ENCODE measurements around the gene CCL28. TPM values are rescaled to one million over a fixed set of nuclear protein-coding genes. Genes with fewer than 3 reads are reported as not detected.
"Not testable (repeated sequence)": the region's sequence is repeated elsewhere in the genome, so short reads cannot be mapped to it uniquely, and the experiment has no call there.

CCL28 gene
- total RNA-seq, 1 donor from 2014 or later = 7.0 TPM

- ATAC-seq = no peak
Observed at GRCh38 chr5:43409809-43410271, 2.4 kb downstream of the CCL28 start.

- ATAC-seq = not testable (repeated sequence)
Observed at GRCh38 chr5:43402524-43403066, 9.6 kb downstream of the CCL28 start.

- no peak for ATAC-seq
Observed at GRCh38 chr5:43401827-43402226, 10.4 kb downstream of the CCL28 start.

- no peak for ATAC-seq
Observed at GRCh38 chr5:43400082-43400481, 12.1 kb downstream of the CCL28 start.

GRCh38 chr5:43396762-43397304, 15.4 kb downstream of the CCL28 start:
- peak; percentile 96 for ATAC-seq

- ATAC-seq = no peak
Observed at GRCh38 chr5:43390471-43390870, 21.7 kb downstream of the CCL28 start.

- peak; percentile 96 for ATAC-seq
Observed at GRCh38 chr5:43389679-43390329, 22.4 kb downstream of the CCL28 start.

- peak; percentile 59 for ATAC-seq
Observed at GRCh38 chr5:43386960-43387362, 25.2 kb downstream of the CCL28 start.

GRCh38 chr5:43376496-43377140, 35.6 kb downstream of the CCL28 start:
- no peak for ATAC-seq

GRCh38 chr5:43371821-43372220, 40.4 kb downstream of the CCL28 start:
- no peak for ATAC-seq

- ATAC-seq = no peak
Observed at GRCh38 chr5:43370352-43370751, 41.8 kb downstream of the CCL28 start.

- ATAC-seq = no peak
Observed at GRCh38 chr5:43369651-43370050, 42.5 kb downstream of the CCL28 start.

- peak; percentile 73 for ATAC-seq
Observed at GRCh38 chr5:43367909-43368669, 44.1 kb downstream of the CCL28 start.

- peak; percentile 96 for ATAC-seq
Observed at GRCh38 chr5:43367453-43367852, 44.7 kb downstream of the CCL28 start.

GRCh38 chr5:43366680-43367246, 45.4 kb downstream of the CCL28 start:
- ATAC-seq = not testable (repeated sequence)

GRCh38 chr5:43365155-43365554, 47.0 kb downstream of the CCL28 start:
- ATAC-seq = not testable (repeated sequence)

- ATAC-seq = no peak
Observed at GRCh38 chr5:43363445-43364152, 48.6 kb downstream of the CCL28 start.

- ATAC-seq = peak; percentile 60
Observed at GRCh38 chr5:43362725-43363435, 49.3 kb downstream of the CCL28 start.

GRCh38 chr5:43358726-43359125, 53.5 kb downstream of the CCL28 start:
- ATAC-seq = no peak

- no peak for ATAC-seq
Observed at GRCh38 chr5:43358301-43358700, 53.9 kb downstream of the CCL28 start.

- ATAC-seq = no peak
Observed at GRCh38 chr5:43357878-43358281, 54.3 kb downstream of the CCL28 start.

All from esophagus mucosa (tissue), 1 donor.